Measurements from ENCODE around the gene GPR32. TPM values are rescaled to one million over a fixed set of nuclear protein-coding genes. Genes with fewer than 3 reads are reported as not detected.

Gene GPR32
- total RNA-seq, 4 donors from 2014 or later = not detected

DNA sequence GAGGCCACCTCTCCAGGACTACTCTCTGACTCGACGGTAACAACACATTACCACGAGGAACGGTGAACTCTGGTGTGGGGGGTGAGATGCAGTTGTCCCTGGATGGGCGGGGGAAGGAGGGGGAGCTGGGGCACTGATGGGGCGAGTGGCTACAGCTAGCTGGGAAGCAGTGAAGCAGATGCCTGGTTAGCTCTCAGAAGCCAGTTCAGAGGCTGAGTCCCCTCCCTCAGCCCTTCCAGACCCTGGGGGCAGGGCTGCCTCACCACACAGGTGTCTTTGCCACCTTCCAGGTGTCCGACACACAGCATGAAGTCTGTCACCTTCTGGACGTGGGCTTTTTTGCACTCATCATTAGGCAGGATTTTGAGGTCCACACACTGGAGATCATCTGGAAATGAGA lies 49.4 kb downstream of the GPR32 start:
- H3K9me3 ChIP-seq = no peaks in the 10 kb centered on the region
- no peaks in the 10 kb centered on the region for H3K27me3 ChIP-seq
- H3K4me1 ChIP-seq = peaks cover 3 to 22% (median 7%) of the 10 kb centered on the region in 4 donors
- H3K36me3 ChIP-seq = no peaks in the 10 kb centered on the region
- no peak for TF ChIP-seq POLR2A (IDR thresholded peaks at IDR 0.05)
- TF ChIP-seq CTCF (IDR thresholded peaks at IDR 0.05) = no peak
- peak overlapping the region; percentile 40 to 69 (median 64) for H3K27ac ChIP-seq
- no peak for DNase-seq
- peak overlapping the region; percentile 3 to 44 (median 25) for H3K4me3 ChIP-seq

- peak overlapping the region; percentile 40 to 69 (median 64) for H3K27ac ChIP-seq
- no peaks in the 10 kb centered on the region for H3K9me3 ChIP-seq
- H3K27me3 ChIP-seq = no peaks in the 10 kb centered on the region
- H3K4me1 ChIP-seq = peaks cover 3 to 22% (median 7%) of the 10 kb centered on the region in 4 donors
- H3K36me3 ChIP-seq = no peaks in the 10 kb centered on the region
- DNase-seq = peak; percentile 18 to 60 (median 56)
- peak overlapping the region; percentile 3 to 44 (median 25) for H3K4me3 ChIP-seq
- TF ChIP-seq POLR2A (IDR thresholded peaks at IDR 0.05) (peak in 1 of 2 donors; percentile 13), CTCF (IDR thresholded peaks at IDR 0.05) (no peak)
Measured at GRCh38 chr19:50820086-50820485, 49.8 kb downstream of the GPR32 start.

DNA sequence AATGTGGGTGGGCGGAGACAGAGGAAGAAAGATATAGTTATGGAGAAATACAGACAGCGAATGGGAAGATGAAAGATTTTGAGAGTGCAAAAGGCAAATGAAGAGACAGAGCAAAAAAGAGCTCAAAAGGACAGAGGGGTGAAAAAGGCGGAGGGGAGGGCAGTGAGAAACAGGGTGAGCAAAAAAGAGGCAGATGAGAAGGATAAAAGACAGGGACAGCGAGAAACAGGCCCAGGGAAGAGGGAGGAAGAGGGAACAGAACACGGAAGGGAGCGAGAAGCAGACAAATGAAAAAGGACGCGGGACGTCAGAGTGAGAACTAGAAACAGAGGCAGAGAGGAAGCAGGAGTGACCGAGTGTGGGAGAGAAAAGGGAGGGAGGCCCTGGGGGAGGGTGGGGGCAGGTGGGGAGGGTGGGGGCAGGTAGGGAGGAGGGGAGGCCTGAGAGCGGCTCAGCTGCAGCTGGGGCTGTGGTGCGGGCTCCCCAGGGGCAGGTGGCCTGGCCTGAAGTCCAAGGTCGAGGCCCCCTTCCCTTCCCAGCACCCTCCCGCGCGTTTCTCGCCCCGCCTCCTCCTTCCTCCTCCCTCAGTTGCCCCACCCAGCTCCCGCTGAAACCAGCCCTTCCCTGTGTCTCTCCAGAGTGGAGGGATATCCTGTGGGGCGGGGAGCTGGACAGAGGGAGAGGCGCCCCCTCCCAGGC lies 50.4 kb downstream of the GPR32 start:
- H3K27me3 ChIP-seq = no peaks in the 10 kb centered on the region
- H3K9me3 ChIP-seq = no peaks in the 10 kb centered on the region
- peak; percentile 53 to 88 (median 82) for DNase-seq
- H3K4me3 ChIP-seq = peak overlapping the region in 3 of 4 donors; percentile 1 to 44 (median 41)
- no peaks in the 10 kb centered on the region for H3K36me3 ChIP-seq
- no peak for TF ChIP-seq CTCF (IDR thresholded peaks at IDR 0.05)
- TF ChIP-seq POLR2A (IDR thresholded peaks at IDR 0.05) = peak in 1 of 2 donors; percentile 53
- peak overlapping the region; percentile 40 to 69 (median 64) for H3K27ac ChIP-seq
- peaks cover 3 to 22% (median 7%) of the 10 kb centered on the region in 4 donors for H3K4me1 ChIP-seq

GRCh38 chr19:50821248-50821612 lies 51.0 kb downstream of the GPR32 start:
- TF ChIP-seq POLR2A (IDR thresholded peaks at IDR 0.05) (no peak), CTCF (IDR thresholded peaks at IDR 0.05) (no peak)
- H3K27me3 ChIP-seq = no peaks in the 10 kb centered on the region
- peak overlapping the region; percentile 40 to 69 (median 64) for H3K27ac ChIP-seq
- DNase-seq = no peak
- no peaks in the 10 kb centered on the region for H3K36me3 ChIP-seq
- H3K4me3 ChIP-seq = peak overlapping the region in 2 of 4 donors; percentile 41 to 44
- H3K9me3 ChIP-seq = no peaks in the 10 kb centered on the region
- H3K4me1 ChIP-seq = peaks cover 3 to 22% (median 7%) of the 10 kb centered on the region in 4 donors

Small RNA genes within 50 kb of the gene (small RNA-seq; reads per million reads assigned to genes)
- 197 to 504 reads per million in 2 donors for gene SNORD88A
- 0 reads per million in 2 donors for gene SNORD88B
- gene SNORD88C = 0 reads per million in 2 donors

Other genes with a start within 250 kb of the GPR32 start
- 1 to 10 TPM in 2 of 4 donors, under 1 TPM in 2; 0.35 to 2.0 (median 1.4) TPM for gene LRRC4B, start 202.0 kb upstream of the GPR32 start, total RNA-seq
- 1 to 10 TPM in 1 of 4 donors, not detected in 3; 1.2 TPM for gene SYT3, start 130.6 kb upstream of the GPR32 start, total RNA-seq
- gene C19orf81, start 121.0 kb upstream of the GPR32 start, total RNA-seq = not detected
- gene SHANK1, start 50.7 kb upstream of the GPR32 start, total RNA-seq = 1 to 10 TPM in 1 of 4 donors, under 1 TPM in 1, not detected in 2; 0.83 to 1.3 TPM
- 1 to 10 TPM in 3 of 4 donors, not detected in 1; 3.3 to 4.6 (median 4.0) TPM for gene CLEC11A, start 47.1 kb upstream of the GPR32 start, total RNA-seq
- not detected for gene ACP4, start 20.0 kb downstream of the GPR32 start, total RNA-seq
- gene KLK1, start 53.3 kb downstream of the GPR32 start, total RNA-seq = 10 to 100 TPM; 24.5 to 60.2 (median 47.3) TPM
- not detected for gene KLK15, start 63.1 kb downstream of the GPR32 start, total RNA-seq
- gene KLK3, start 84.5 kb downstream of the GPR32 start, total RNA-seq = 1 to 10 TPM in 3 of 4 donors, not detected in 1; 1.2 to 2.4 (median 1.9) TPM
- not detected for gene KLK2, start 103.0 kb downstream of the GPR32 start, total RNA-seq
- gene KLK4, start 140.9 kb downstream of the GPR32 start, total RNA-seq = 1 to 10 TPM in 1 of 4 donors, not detected in 3; 1.4 TPM
- not detected for gene KLK5, start 182.6 kb downstream of the GPR32 start, total RNA-seq
- not detected for gene KLK6, start 199.1 kb downstream of the GPR32 start, total RNA-seq
- 1 to 10 TPM in 2 of 4 donors, not detected in 2; 1.2 to 9.9 TPM for gene KLK7, start 213.5 kb downstream of the GPR32 start, total RNA-seq
- not detected for gene KLK8, start 231.1 kb downstream of the GPR32 start, total RNA-seq
- 1 to 10 TPM in 2 of 4 donors, not detected in 2; 2.4 to 6.3 TPM for gene KLK10, start 249.2 kb downstream of the GPR32 start, total RNA-seq

All from Peyer's patch (tissue), 4 donors.